HEK293 (cell line): ENCODE measurements around the gene SUOX.
A peak's percentile ranks its signal among the peaks of the same experiment; 100 is the strongest.

Experiments used
- ELK4 ChIP-seq: IDR thresholded peaks from 2 replicates; pipeline ENCODE4 v1.6.1; 2011; ENCODE audit warnings: mild to moderate bottlenecking, low read depth, low read length, borderline replicate concordance
- FEZF1 ChIP-seq: fragments of 450-650 bp; formaldehyde crosslinking; IDR thresholded peaks from 2 replicates; pipeline ENCODE4 v1.5.1; 2016; ENCODE audit warnings: missing biosample characterization, missing genetic modification characterization
- KLF17 ChIP-seq: fragments of 450-650 bp; formaldehyde crosslinking; IDR thresholded peaks from 2 replicates; pipeline ENCODE4 v1.5.1; 2016; ENCODE audit warnings: missing biosample characterization, missing genetic modification characterization
- KLF9 ChIP-seq: fragments of 450-650 bp; formaldehyde crosslinking; IDR thresholded peaks from 2 replicates; pipeline ENCODE4 v1.5.1; 2016; ENCODE audit warnings: missing biosample characterization, missing genetic modification characterization, low read depth
- PATZ1 ChIP-seq: fragments of 450-650 bp; formaldehyde crosslinking; IDR thresholded peaks from 2 replicates; pipeline ENCODE4 v1.5.1; 2016; ENCODE audit warnings: missing biosample characterization, missing genetic modification characterization
- SCRT1 ChIP-seq: fragments of 450-650 bp; formaldehyde crosslinking; IDR thresholded peaks from 2 replicates; pipeline ENCODE4 v1.5.1; 2016; ENCODE audit warnings: missing biosample characterization, missing genetic modification characterization, borderline replicate concordance
- ZBTB20 ChIP-seq: fragments of 450-650 bp; formaldehyde crosslinking; IDR thresholded peaks from 2 replicates; pipeline ENCODE4 v1.5.1; 2016; ENCODE audit warnings: missing biosample characterization, missing genetic modification characterization
- ZBTB48 ChIP-seq: fragments of 450-650 bp; formaldehyde crosslinking; IDR thresholded peaks from 2 replicates; pipeline ENCODE4 v1.5.1; 2016; ENCODE audit warnings: missing biosample characterization, missing genetic modification characterization
- ZEB2 ChIP-seq: fragments of 450-650 bp; formaldehyde crosslinking; IDR thresholded peaks from 2 replicates; pipeline ENCODE4 v1.5.1; 2016; ENCODE audit warnings: missing biosample characterization, missing genetic modification characterization
- ZFP3 ChIP-seq: fragments of 450-650 bp; formaldehyde crosslinking; IDR thresholded peaks from 2 replicates; pipeline ENCODE4 v1.5.1; 2016; ENCODE audit warnings: low read depth, missing biosample characterization, missing genetic modification characterization
- ZNF133 ChIP-seq: fragments of 450-650 bp; formaldehyde crosslinking; IDR thresholded peaks from 2 replicates; pipeline ENCODE4 v1.5.1; 2016; ENCODE audit warnings: missing biosample characterization, missing genetic modification characterization
- ZNF184 ChIP-seq: fragments of 450-650 bp; IDR thresholded peaks from 2 replicates; pipeline ENCODE4 v1.5.1; 2018; ENCODE audit warnings: missing biosample characterization, mild to moderate bottlenecking, missing genetic modification characterization
- ZNF23 ChIP-seq: fragments of 450-650 bp; formaldehyde crosslinking; IDR thresholded peaks from 2 replicates; pipeline ENCODE4 v1.5.1; 2016; ENCODE audit warnings: missing biosample characterization, missing genetic modification characterization, borderline replicate concordance
- ZNF266 ChIP-seq: fragments of 450-650 bp; formaldehyde crosslinking; IDR thresholded peaks from 2 replicates; pipeline ENCODE4 v1.5.1; 2016; ENCODE audit warnings: missing biosample characterization, missing genetic modification characterization, low read depth
- ZNF302 ChIP-seq: fragments of 450-650 bp; formaldehyde crosslinking; IDR thresholded peaks from 2 replicates; pipeline ENCODE4 v1.5.1; 2016; ENCODE audit warnings: missing biosample characterization, missing genetic modification characterization, low read depth
- ZNF37A ChIP-seq: fragments of 450-650 bp; IDR thresholded peaks from 2 replicates; pipeline ENCODE4 v1.5.1; 2018; ENCODE audit warnings: missing biosample characterization, missing genetic modification characterization
- ZNF394 ChIP-seq: fragments of 450-650 bp; formaldehyde crosslinking; IDR thresholded peaks from 2 replicates; pipeline ENCODE4 v1.5.1; 2016; ENCODE audit warnings: missing biosample characterization, missing genetic modification characterization, mild to moderate bottlenecking, moderate library complexity, borderline replicate concordance
- ZNF426 ChIP-seq: fragments of 450-650 bp; formaldehyde crosslinking; IDR thresholded peaks from 2 replicates; pipeline ENCODE4 v1.5.1; 2017; ENCODE audit warnings: missing biosample characterization, missing genetic modification characterization, mild to moderate bottlenecking, inconsistent platforms, moderate library complexity
- ZNF449 ChIP-seq: fragments of 450-650 bp; formaldehyde crosslinking; IDR thresholded peaks from 2 replicates; pipeline ENCODE4 v1.5.1; 2017; ENCODE audit warnings: missing biosample characterization, mild to moderate bottlenecking, missing genetic modification characterization, moderate library complexity
- ZNF518A ChIP-seq: fragments of 450-650 bp; formaldehyde crosslinking; conservative IDR thresholded peaks from 2 replicates; pipeline ENCODE4 v1.5.1; 2016; ENCODE audit warnings: low read depth, missing biosample characterization, missing genetic modification characterization
- ZNF544 ChIP-seq: fragments of 450-650 bp; formaldehyde crosslinking; IDR thresholded peaks from 2 replicates; pipeline ENCODE4 v1.5.0; 2017; ENCODE audit warnings: missing biosample characterization, missing genetic modification characterization
- ZNF549 ChIP-seq: fragments of 450-650 bp; IDR thresholded peaks from 2 replicates; pipeline ENCODE4 v1.5.1; 2018; ENCODE audit warnings: missing biosample characterization, missing genetic modification characterization, mild to moderate bottlenecking, inconsistent platforms, moderate library complexity
- ZNF555 ChIP-seq: fragments of 450-650 bp; formaldehyde crosslinking; conservative IDR thresholded peaks from 2 replicates; pipeline ENCODE4 v1.5.1; 2017; ENCODE audit warnings: missing biosample characterization, mild to moderate bottlenecking, missing genetic modification characterization, inconsistent platforms
- ZNF600 ChIP-seq: fragments of 450-650 bp; formaldehyde crosslinking; IDR thresholded peaks from 2 replicates; pipeline ENCODE4 v1.5.1; 2016; ENCODE audit warnings: missing biosample characterization, missing genetic modification characterization
- ZNF610 ChIP-seq: fragments of 450-650 bp; formaldehyde crosslinking; IDR thresholded peaks from 2 replicates; pipeline ENCODE4 v1.5.1; 2016; ENCODE audit warnings: missing biosample characterization, missing genetic modification characterization, borderline replicate concordance
- ZNF76 ChIP-seq: fragments of 450-650 bp; formaldehyde crosslinking; IDR thresholded peaks from 2 replicates; pipeline ENCODE4; 2016; ENCODE audit warnings: low read depth, missing biosample characterization, missing genetic modification characterization, borderline replicate concordance
- ZNF768 ChIP-seq: fragments of 450-650 bp; formaldehyde crosslinking; IDR thresholded peaks from 2 replicates; pipeline ENCODE4 v1.5.1; 2018; ENCODE audit warnings: missing biosample characterization, mild to moderate bottlenecking, missing genetic modification characterization
- ZXDB ChIP-seq: fragments of 450-650 bp; formaldehyde crosslinking; IDR thresholded peaks from 2 replicates; pipeline ENCODE4 v1.5.1; 2016; ENCODE audit warnings: missing biosample characterization, missing genetic modification characterization

Gene SUOX

GRCh38 chr12:55973599-55974307 is 23.3 kb upstream of the SUOX start, which contains the start of gene RAB5B (continued):
- no peak for TF ChIP-seq ZNF37A (tag by site-specific recombination)
- TF ChIP-seq ZNF76 (tag by site-specific recombination): no peak; the same call in 1 of the 2 replicates
- no peak for TF ChIP-seq ZNF600 (tag by site-specific recombination)
- TF ChIP-seq KLF9 (tag by site-specific recombination): peak; percentile 90
- no peak for TF ChIP-seq ZNF23 (tag by site-specific recombination)
- TF ChIP-seq ZNF544: no peak
- TF ChIP-seq ZNF302 (tag by site-specific recombination): no peak
- TF ChIP-seq ZXDB (tag by site-specific recombination): peak; percentile 96
- peak; percentile 91 for TF ChIP-seq PATZ1 (tag by site-specific recombination)
- TF ChIP-seq KLF17 (tag by site-specific recombination): peak; percentile 90
- TF ChIP-seq ZBTB20 (tag by site-specific recombination): no peak; the same call in 1 of the 2 replicates
- no peak for TF ChIP-seq ZNF449 (tag by site-specific recombination)
- TF ChIP-seq ZNF426 (tag by site-specific recombination): no peak
- TF ChIP-seq ZNF549 (tag by site-specific recombination): no peak
- TF ChIP-seq ZNF518A: 0 out of 2 replicates have a peak, but pooled peaks have one; percentile 18
- peak; percentile 79; the same call in 1 of the 2 replicates for TF ChIP-seq ZBTB48
- TF ChIP-seq FEZF1 (tag by site-specific recombination): no peak
- TF ChIP-seq ZNF184 (tag by site-specific recombination): 0 out of 2 replicates have a peak, but pooled peaks have one; percentile 16
- no peak for TF ChIP-seq ELK4
- TF ChIP-seq ZNF555: no peak
- no peak for TF ChIP-seq ZNF133 (tag by site-specific recombination)
- TF ChIP-seq SCRT1 (tag by site-specific recombination): peak; percentile 96
- peak; percentile 74; the same call in 1 of the 2 replicates for TF ChIP-seq ZNF610
- no peak for TF ChIP-seq ZNF768 (tag by site-specific recombination)
- TF ChIP-seq ZNF266 (tag by site-specific recombination): no peak
- TF ChIP-seq ZEB2: peak; percentile 37; the same call in 1 of the 2 replicates
- no peak for TF ChIP-seq ZNF394 (tag by site-specific recombination)
- TF ChIP-seq ZFP3: no peak
